ENCODE results near the gene ESYT3. TPM values are rescaled to one million over a fixed set of nuclear protein-coding genes. Genes with fewer than 3 reads are reported as not detected.
"Not testable (repeated sequence)": the region's sequence is repeated elsewhere in the genome, so short reads cannot be mapped to it uniquely, and the experiment has no call there.

ESYT3 gene
- total RNA-seq, 2 experiments from 2014 or later, result 0.21 to 0.52 TPM

- Mint-ChIP-seq H3K27me3 (no peaks in the 10 kb centered on the region), H3K4me1 (no peaks in the 10 kb centered on the region), H3K9me3 (no peaks in the 10 kb centered on the region), H3K27ac (no peak overlapping the region), H3K36me3 (no peaks in the 10 kb centered on the region), H3K4me3 (no peak overlapping the region)
- DNase-seq, result no peak
Observed at GRCh38 chr3:138404121-138404520, 30.3 kb upstream of the ESYT3 start.

- no peak for DNase-seq
- Mint-ChIP-seq H3K36me3 (no peaks in the 10 kb centered on the region), H3K27me3 (no peaks in the 10 kb centered on the region), H3K4me1 (no peaks in the 10 kb centered on the region), H3K9me3 (no peaks in the 10 kb centered on the region), H3K27ac (no peak overlapping the region), H3K4me3 (no peak overlapping the region)
Observed at GRCh38 chr3:138405001-138405400, 29.4 kb upstream of the ESYT3 start.

- no peak for DNase-seq
- no peak overlapping the region for H3K27ac Mint-ChIP-seq
Observed at GRCh38 chr3:138405486-138405885, 28.9 kb upstream of the ESYT3 start.

GRCh38 chr3:138406606-138407005, 27.8 kb upstream of the ESYT3 start:
- H3K4me1 Mint-ChIP-seq, result peaks cover 2% of the 10 kb centered on the region
- H3K9me3 Mint-ChIP-seq, result no peaks in the 10 kb centered on the region
- H3K36me3 Mint-ChIP-seq, result no peaks in the 10 kb centered on the region
- DNase-seq, result no peak
- H3K27ac Mint-ChIP-seq, result no peak overlapping the region
- H3K4me3 Mint-ChIP-seq, result no peak overlapping the region
- no peaks in the 10 kb centered on the region for H3K27me3 Mint-ChIP-seq

More at GRCh38 chr3:138405486-138405885, 28.9 kb upstream of the ESYT3 start:
- no peaks in the 10 kb centered on the region for H3K9me3 Mint-ChIP-seq
- no peaks in the 10 kb centered on the region for H3K27me3 Mint-ChIP-seq
- H3K36me3 Mint-ChIP-seq, result no peaks in the 10 kb centered on the region
- H3K4me1 Mint-ChIP-seq, result no peaks in the 10 kb centered on the region
- no peak overlapping the region for H3K4me3 Mint-ChIP-seq

- Mint-ChIP-seq H3K4me3 (no peak overlapping the region), H3K9me3 (no peaks in the 10 kb centered on the region), H3K27ac (no peak overlapping the region), H3K4me1 (peaks cover 2% of the 10 kb centered on the region), H3K27me3 (no peaks in the 10 kb centered on the region), H3K36me3 (no peaks in the 10 kb centered on the region)
- no peak for DNase-seq
Observed at GRCh38 chr3:138407236-138407907, 27.0 kb upstream of the ESYT3 start.

- no peak overlapping the region for H3K27ac Mint-ChIP-seq
- H3K36me3 Mint-ChIP-seq, result no peaks in the 10 kb centered on the region
- no peaks in the 10 kb centered on the region for H3K9me3 Mint-ChIP-seq
- no peaks in the 10 kb centered on the region for H3K27me3 Mint-ChIP-seq
- no peak for DNase-seq
- peaks cover 9% of the 10 kb centered on the region for H3K4me1 Mint-ChIP-seq
- H3K4me3 Mint-ChIP-seq, result no peak overlapping the region
Observed at GRCh38 chr3:138408751-138409570, 25.5 kb upstream of the ESYT3 start.

- H3K4me1 Mint-ChIP-seq, result peaks cover 9% of the 10 kb centered on the region
- no peak overlapping the region for H3K4me3 Mint-ChIP-seq
- no peak overlapping the region for H3K27ac Mint-ChIP-seq
- H3K27me3 Mint-ChIP-seq, result peaks cover 18% of the 10 kb centered on the region
- H3K36me3 Mint-ChIP-seq, result no peaks in the 10 kb centered on the region
- H3K9me3 Mint-ChIP-seq, result no peaks in the 10 kb centered on the region
- no peak for DNase-seq
Observed at GRCh38 chr3:138412821-138413551, 21.4 kb upstream of the ESYT3 start.

GRCh38 chr3:138416236-138416635, 18.2 kb upstream of the ESYT3 start:
- H3K36me3 Mint-ChIP-seq, H3K27ac Mint-ChIP-seq, H3K4me3 Mint-ChIP-seq, DNase-seq, H3K4me1 Mint-ChIP-seq, H3K9me3 Mint-ChIP-seq: not testable (repeated sequence)
- peaks cover 18% of the 10 kb centered on the region for H3K27me3 Mint-ChIP-seq

- H3K9me3 Mint-ChIP-seq, result no peaks in the 10 kb centered on the region
- peaks cover 18% of the 10 kb centered on the region for H3K27me3 Mint-ChIP-seq
- peaks cover 6% of the 10 kb centered on the region for H3K4me1 Mint-ChIP-seq
- H3K27ac Mint-ChIP-seq, result no peak overlapping the region
- no peak overlapping the region for H3K4me3 Mint-ChIP-seq
- no peaks in the 10 kb centered on the region for H3K36me3 Mint-ChIP-seq
- peak; percentile 56 for DNase-seq
Observed at GRCh38 chr3:138417559-138417982, 16.8 kb upstream of the ESYT3 start.

- Mint-ChIP-seq H3K27me3 (peaks cover 18% of the 10 kb centered on the region), H3K4me1 (no peaks in the 10 kb centered on the region), H3K27ac (no peak overlapping the region), H3K9me3 (no peaks in the 10 kb centered on the region), H3K36me3 (no peaks in the 10 kb centered on the region), H3K4me3 (no peak overlapping the region)
- DNase-seq, result no peak
Observed at GRCh38 chr3:138418601-138419206, 15.7 kb upstream of the ESYT3 start.

GRCh38 chr3:138423316-138423715, 11.1 kb upstream of the ESYT3 start:
- Mint-ChIP-seq H3K4me3 (no peak overlapping the region), H3K9me3 (no peaks in the 10 kb centered on the region), H3K27me3 (no peaks in the 10 kb centered on the region), H3K4me1 (no peaks in the 10 kb centered on the region), H3K36me3 (no peaks in the 10 kb centered on the region), H3K27ac (no peak overlapping the region)
- no peak for DNase-seq

GRCh38 chr3:138424323-138424722, 10.1 kb upstream of the ESYT3 start:
- no peaks in the 10 kb centered on the region for H3K4me1 Mint-ChIP-seq
- no peaks in the 10 kb centered on the region for H3K36me3 Mint-ChIP-seq
- DNase-seq, result no peak
- no peak overlapping the region for H3K27ac Mint-ChIP-seq
- H3K9me3 Mint-ChIP-seq, result no peaks in the 10 kb centered on the region
- H3K4me3 Mint-ChIP-seq, result no peak overlapping the region
- H3K27me3 Mint-ChIP-seq, result no peaks in the 10 kb centered on the region

GRCh38 chr3:138426211-138426610, 8.2 kb upstream of the ESYT3 start:
- no peak for DNase-seq
- H3K27me3 Mint-ChIP-seq, result peaks cover 9% of the 10 kb centered on the region
- H3K36me3 Mint-ChIP-seq, result no peaks in the 10 kb centered on the region
- no peaks in the 10 kb centered on the region for H3K4me1 Mint-ChIP-seq
- no peak overlapping the region for H3K27ac Mint-ChIP-seq
- no peaks in the 10 kb centered on the region for H3K9me3 Mint-ChIP-seq
- H3K4me3 Mint-ChIP-seq, result no peak overlapping the region

GRCh38 chr3:138426754-138427153, 7.7 kb upstream of the ESYT3 start:
- H3K4me1 Mint-ChIP-seq, H3K27ac Mint-ChIP-seq: not testable (repeated sequence)

GRCh38 chr3:138429665-138430064, 4.8 kb upstream of the ESYT3 start:
- peaks cover 41% of the 10 kb centered on the region for H3K27me3 Mint-ChIP-seq

More at GRCh38 chr3:138426754-138427153, 7.7 kb upstream of the ESYT3 start:
- not testable (repeated sequence) for H3K36me3 Mint-ChIP-seq, H3K9me3 Mint-ChIP-seq, DNase-seq, H3K4me3 Mint-ChIP-seq
- peaks cover 14% of the 10 kb centered on the region for H3K27me3 Mint-ChIP-seq

More at GRCh38 chr3:138429665-138430064, 4.8 kb upstream of the ESYT3 start:
- Mint-ChIP-seq H3K9me3 (no peaks in the 10 kb centered on the region), H3K4me3 (no peak overlapping the region), H3K4me1 (peaks cover 6% of the 10 kb centered on the region), H3K27ac (no peak overlapping the region), H3K36me3 (no peaks in the 10 kb centered on the region)
- no peak for DNase-seq

All from activated naive CD8-positive, alpha-beta T cell treated with anti-CD3 and anti-CD28 coated beads for 36 hours (primary cell).